K562 (cell line): Measurements from ENCODE around the gene PRKAG2. TPM values are rescaled to one million over a fixed set of nuclear protein-coding genes. Genes with fewer than 3 reads are reported as not detected.
A peak's percentile ranks its signal among the peaks of the same experiment; 100 is the strongest.

ENCODE experiments used
- ATAC-seq: fragments of 200-7000 bp; cut with Tn5 transposase; 3 replicates; pipeline ENCODE4 v1.9.1; 2020; ENCODE audit warnings: moderate library complexity
- BruUV-seq: library from RNA; stranded (reverse); fragments of 400-500 nt; replicated peaks from 2 replicates; lab custom pipeline; 2021; lab: Mats Ljungman, UMichigan
- CTCF ChIA-PET: fragments of 300-600 bp; formaldehyde crosslinking; extraction: SDS; loops from one replicate; lab custom pipeline; 2021; ENCODE audit warnings: low intra/inter-chr PET ratio; lab: Yijun Ruan, JAX
- POLR2A ChIA-PET: fragments of 300-600, 350-650 bp; sonication (Branson Sonifier 250); formaldehyde crosslinking; extraction: SDS; loops from one replicate; lab custom pipeline; 2021; ENCODE audit warnings: antibody characterized with exemption, inconsistent platforms; lab: Yijun Ruan, JAX
- DNase-seq, 4 experiments: peaks; one replicate each; pipeline versions ENCODE4 v3.0.0 to v3.0.0-alpha.2; 2011 to 2018; ENCODE audit warnings: low spot score in 3 of 4, mixed read lengths in 3 of 4; ENCODE audit errors: extremely low read depth in 1 of 4
- FAIRE-seq: peaks from 2 replicates; lab custom pipeline; 2011; peaks lifted over from hg19 to GRCh38; lab: Jason Lieb, UNC
- H2AFZ ChIP-seq: 2 replicates; pipeline ENCODE4 v1.6.0; 2011; ENCODE audit warnings: low read depth, low read length, control low read depth, inconsistent platforms
- H3K27ac ChIP-seq: fragments of 200-600 bp; 3 replicates; pipeline ENCODE4 v1.8.0; 2011; ENCODE audit warnings: low read depth, mild to moderate bottlenecking, control low read depth, inconsistent platforms, low read length, moderate library complexity, mixed read lengths; ENCODE audit errors: extremely low read depth
- H3K27me3 ChIP-seq, 2 experiments: fragments of 300-600 bp in 1 of 2; 2 replicates in 1 of 2; 3 replicates in 1 of 2; pipeline versions ENCODE4 v1.6.0 to v1.8.0; 2011; ENCODE audit warnings: inconsistent platforms in 2 of 2, low read length in 2 of 2, mild to moderate bottlenecking in 1 of 2, mixed read lengths in 1 of 2, moderate library complexity in 1 of 2; ENCODE audit not compliant: control insufficient read depth in 2 of 2, insufficient read depth in 2 of 2
- H3K36me3 ChIP-seq: fragments of 300-600 bp; 3 replicates; pipeline ENCODE4 v1.8.0; 2011; ENCODE audit warnings: mild to moderate bottlenecking, low read length, inconsistent platforms; ENCODE audit not compliant: control insufficient read depth, insufficient read depth
- H3K4me1 ChIP-seq, 2 experiments: fragments of 200-600 bp in 1 of 2; replicated peaks in 1 of 2; 2 replicates in 1 of 2; 3 replicates in 1 of 2; pipeline versions ENCODE4 v1.5.1 to v1.8.0; 2011; ENCODE audit warnings: inconsistent platforms in 2 of 2, low read length in 2 of 2, mild to moderate bottlenecking in 1 of 2, mixed read lengths in 1 of 2, moderate library complexity in 1 of 2; ENCODE audit not compliant: control insufficient read depth in 2 of 2, insufficient read depth in 2 of 2
- H3K4me2 ChIP-seq: 2 replicates; pipeline ENCODE4 v1.6.1; 2011; ENCODE audit warnings: low read length, control low read depth, inconsistent platforms, mixed read lengths; ENCODE audit not compliant: insufficient read depth
- H3K4me3 ChIP-seq: fragments of 200-600 bp; sonication (generic), shearing (Covaris generic); 2 replicates; pipeline ENCODE4 v1.5.1; 2016; ENCODE audit warnings: control low read depth, inconsistent platforms
- H3K79me2 ChIP-seq: fragments of 200-600 bp; 3 replicates; pipeline ENCODE4 v1.8.0; 2011; ENCODE audit warnings: low read length, inconsistent platforms; ENCODE audit not compliant: control insufficient read depth, insufficient read depth
- H3K9ac ChIP-seq, 2 experiments: 2 replicates each; pipeline versions ENCODE4 v1.6.0 to v1.6.1; 2011; ENCODE audit warnings: low read depth in 2 of 2, low read length in 2 of 2, control low read depth in 1 of 2, inconsistent platforms in 1 of 2, mild to moderate bottlenecking in 1 of 2, mixed read lengths in 1 of 2; ENCODE audit not compliant: insufficient read depth in 1 of 2
- H3K9me1 ChIP-seq: one replicate; pipeline ENCODE4 v1.6.0; 2011; ENCODE audit warnings: inconsistent platforms, mild to moderate bottlenecking, low read length, moderate library complexity; ENCODE audit not compliant: control insufficient read depth, insufficient read depth
- H3K9me3 ChIP-seq: replicated peaks from 2 replicates; pipeline ENCODE4 v1.5.1; 2011; ENCODE audit warnings: low read depth, low read length, inconsistent platforms; ENCODE audit not compliant: control insufficient read depth, insufficient read depth
- H4K20me1 ChIP-seq: replicated peaks from 2 replicates; pipeline ENCODE4 v1.6.1; 2011; ENCODE audit warnings: low read length, inconsistent platforms, mixed read lengths; ENCODE audit not compliant: control insufficient read depth, insufficient read depth
- HMBOX1 ChIP-seq: sonication (generic); IDR thresholded peaks from 2 replicates; pipeline ENCODE4 v1.6.1; 2016
- NFATC3 ChIP-seq: fragments of 450-650 bp; IDR thresholded peaks from 2 replicates; pipeline ENCODE4 v1.6.1; 2017; ENCODE audit warnings: mild to moderate bottlenecking
- POLR2A ChIP-seq: fragments of 450-650 bp; conservative IDR thresholded peaks from 2 replicates; pipeline ENCODE4 v1.6.1; 2016
- ZBED1 ChIP-seq: IDR thresholded peaks from 2 replicates; pipeline ENCODE4 v1.6.1; 2014
- WGBS: fragments of 100-300 bp; shearing (Covaris generic); methylation state at CpG from one replicate; pipeline ENCODE4 v1.1.6; 2016; ENCODE audit warnings: low coverage, mixed read lengths; ENCODE audit not compliant: insufficient coverage; ENCODE audit errors: missing lambda C conversion rate; 5-methylcytosine and 5-hydroxymethylcytosine counted together
- in situ Hi-C: fragments of 300-500 bp; cut with MboI; formaldehyde crosslinking; loops from 4 replicates; pipeline ENCODE4 v1.15.0; 2018; ENCODE audit warnings: inconsistent platforms, mixed read lengths
- intact Hi-C: fragments of 100-400 bp; cut with micrococcal nuclease; formaldehyde crosslinking; loops from 2 replicates; pipeline ENCODE4 v1.14.2; 2022
- polyA plus RNA-seq, 8 experiments: library from polyadenylated mRNA; depleted of rRNA in 4 of 8; stranded (reverse) in 5 of 8; unstranded in 3 of 8; fragments of >200 nt; fragmentation: Nextera tagmentation in 2 of 8; fragmentation: Illumina TruSeq in 1 of 8; extraction: Ambion mirVana in 2 of 8; extraction: Trizol in 1 of 8; gene quantifications; 2 replicates each; pipeline versions ENCODE4 v1.2.1 to v1.2.3, GENCODE V29; 2011 to 2014; ENCODE audit warnings: inconsistent platforms in 1 of 8, missing spikeins in 1 of 8
- total RNA-seq, 7 experiments: library from RNA; depleted of rRNA in 6 of 7; stranded (reverse); fragments of >200 nt in 6 of 7; fragmentation: Illumina TruSeq in 2 of 7; extraction: Trizol in 2 of 7; gene quantifications; 2 replicates each; pipeline versions ENCODE4 v1.2.1 to v1.2.3, GENCODE V29; 2011 to 2021; ENCODE audit warnings: low replicate concordance in 1 of 7
- TF ChIP-seq, protein P1 (sequence below): fragments of 450-650 bp; IDR thresholded peaks from 2 replicates; pipeline ENCODE4 v1.6.1; 2016; ENCODE audit warnings: mild to moderate bottlenecking, moderate library complexity
- TF ChIP-seq, protein P2 (sequence below): sonication (generic); formaldehyde crosslinking; IDR thresholded peaks from 2 replicates; pipeline ENCODE4 v1.8.1; 2023; ENCODE audit warnings: mild to moderate bottlenecking, missing genetic modification reagents

PRKAG2 gene
- total and polyA plus RNA-seq, 9 of the 15 experiments (the other 6 are each of a cell fraction or from before 2014, with no cell fraction given), result 0.99 to 5.6 (median 3.3) TPM

- peak; percentile 63 for TF ChIP-seq HMBOX1
- TF ChIP-seq NFATC3, result no peak
Measured at GRCh38 chr7:151511270-151511669, 365.6 kb downstream of the PRKAG2 start (continued).

DNA sequence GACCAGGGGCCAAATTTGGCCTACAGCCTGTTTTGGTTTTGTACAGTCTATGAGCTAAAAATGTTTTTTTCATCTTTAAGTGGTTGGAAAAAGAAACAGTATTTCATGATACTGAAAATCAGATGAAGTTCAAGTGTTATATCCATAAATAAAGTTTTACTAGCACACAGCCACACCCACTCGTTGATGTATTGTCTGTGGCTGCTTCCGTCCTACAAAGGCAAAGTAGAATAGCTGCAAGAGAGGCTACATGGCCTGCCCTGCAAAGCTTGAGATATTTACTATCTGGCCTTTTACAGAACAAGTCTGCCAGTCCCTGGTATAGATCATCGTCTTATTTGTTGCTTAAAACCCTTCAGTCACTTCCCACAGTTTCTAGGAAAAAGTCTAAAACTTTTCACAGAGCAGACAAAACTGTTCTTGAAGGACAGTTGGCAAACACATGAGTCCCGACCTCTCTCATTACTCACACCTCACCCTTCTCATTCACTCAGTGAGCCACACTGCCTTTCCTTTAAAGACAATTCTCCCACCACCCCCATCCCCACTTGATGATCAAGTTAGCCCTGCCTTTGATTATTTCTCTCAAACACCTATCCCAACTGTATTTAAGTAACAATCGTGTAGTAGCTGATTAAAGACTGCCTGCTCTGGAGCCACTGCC, 367.1 kb downstream of the PRKAG2 start:
- peaks cover 30% of the 10 kb centered on the region for H3K36me3 ChIP-seq
- intact Hi-C loops, result no loop called here
- no peak overlapping the region for H3K27ac ChIP-seq
- no peak overlapping the region for H3K4me3 ChIP-seq
- H3K9me1 ChIP-seq, result peaks cover 13% of the 10 kb centered on the region
- BruUV-seq, result no TSS peak
- in situ Hi-C loops, result no loop called here
- H3K9ac ChIP-seq, result no peak overlapping the region
- ChIA-PET POLR2A (interaction anchor here (0.6 to 6.2 kb wide), 6 partner anchors 8 to 307 kb away, joined by 3 to 71 read pairs (median 4); partner anchors contain the start of gene RHEB), CTCF (no interaction called here)
- peaks cover 72% of the 10 kb centered on the region for H4K20me1 ChIP-seq
- no peaks in the 10 kb centered on the region for H3K27me3 ChIP-seq
- peaks cover 5 to 39% of the 10 kb centered on the region in 2 experiments; a peak in 4 of 5 replicates for H3K4me1 ChIP-seq
- DNase-seq (no peak), ATAC-seq (peak; percentile 15; the same call in 1 of the 3 replicates), FAIRE-seq (no peak)
- no peak overlapping the region for H3K4me2 ChIP-seq
- WGBS, result 34% methylated on average over 5 of the region's 5 CpGs
- no peaks in the 10 kb centered on the region for H3K9me3 ChIP-seq
- peaks cover 100% of the 10 kb centered on the region for H3K79me2 ChIP-seq
- H2AFZ ChIP-seq, result no peak overlapping the region
- TF ChIP-seq POLR2A (0 out of 2 replicates have a peak, but pooled peaks have one; percentile 7), ZBED1 (no peak)
- TF ChIP-seq, protein P1, sequence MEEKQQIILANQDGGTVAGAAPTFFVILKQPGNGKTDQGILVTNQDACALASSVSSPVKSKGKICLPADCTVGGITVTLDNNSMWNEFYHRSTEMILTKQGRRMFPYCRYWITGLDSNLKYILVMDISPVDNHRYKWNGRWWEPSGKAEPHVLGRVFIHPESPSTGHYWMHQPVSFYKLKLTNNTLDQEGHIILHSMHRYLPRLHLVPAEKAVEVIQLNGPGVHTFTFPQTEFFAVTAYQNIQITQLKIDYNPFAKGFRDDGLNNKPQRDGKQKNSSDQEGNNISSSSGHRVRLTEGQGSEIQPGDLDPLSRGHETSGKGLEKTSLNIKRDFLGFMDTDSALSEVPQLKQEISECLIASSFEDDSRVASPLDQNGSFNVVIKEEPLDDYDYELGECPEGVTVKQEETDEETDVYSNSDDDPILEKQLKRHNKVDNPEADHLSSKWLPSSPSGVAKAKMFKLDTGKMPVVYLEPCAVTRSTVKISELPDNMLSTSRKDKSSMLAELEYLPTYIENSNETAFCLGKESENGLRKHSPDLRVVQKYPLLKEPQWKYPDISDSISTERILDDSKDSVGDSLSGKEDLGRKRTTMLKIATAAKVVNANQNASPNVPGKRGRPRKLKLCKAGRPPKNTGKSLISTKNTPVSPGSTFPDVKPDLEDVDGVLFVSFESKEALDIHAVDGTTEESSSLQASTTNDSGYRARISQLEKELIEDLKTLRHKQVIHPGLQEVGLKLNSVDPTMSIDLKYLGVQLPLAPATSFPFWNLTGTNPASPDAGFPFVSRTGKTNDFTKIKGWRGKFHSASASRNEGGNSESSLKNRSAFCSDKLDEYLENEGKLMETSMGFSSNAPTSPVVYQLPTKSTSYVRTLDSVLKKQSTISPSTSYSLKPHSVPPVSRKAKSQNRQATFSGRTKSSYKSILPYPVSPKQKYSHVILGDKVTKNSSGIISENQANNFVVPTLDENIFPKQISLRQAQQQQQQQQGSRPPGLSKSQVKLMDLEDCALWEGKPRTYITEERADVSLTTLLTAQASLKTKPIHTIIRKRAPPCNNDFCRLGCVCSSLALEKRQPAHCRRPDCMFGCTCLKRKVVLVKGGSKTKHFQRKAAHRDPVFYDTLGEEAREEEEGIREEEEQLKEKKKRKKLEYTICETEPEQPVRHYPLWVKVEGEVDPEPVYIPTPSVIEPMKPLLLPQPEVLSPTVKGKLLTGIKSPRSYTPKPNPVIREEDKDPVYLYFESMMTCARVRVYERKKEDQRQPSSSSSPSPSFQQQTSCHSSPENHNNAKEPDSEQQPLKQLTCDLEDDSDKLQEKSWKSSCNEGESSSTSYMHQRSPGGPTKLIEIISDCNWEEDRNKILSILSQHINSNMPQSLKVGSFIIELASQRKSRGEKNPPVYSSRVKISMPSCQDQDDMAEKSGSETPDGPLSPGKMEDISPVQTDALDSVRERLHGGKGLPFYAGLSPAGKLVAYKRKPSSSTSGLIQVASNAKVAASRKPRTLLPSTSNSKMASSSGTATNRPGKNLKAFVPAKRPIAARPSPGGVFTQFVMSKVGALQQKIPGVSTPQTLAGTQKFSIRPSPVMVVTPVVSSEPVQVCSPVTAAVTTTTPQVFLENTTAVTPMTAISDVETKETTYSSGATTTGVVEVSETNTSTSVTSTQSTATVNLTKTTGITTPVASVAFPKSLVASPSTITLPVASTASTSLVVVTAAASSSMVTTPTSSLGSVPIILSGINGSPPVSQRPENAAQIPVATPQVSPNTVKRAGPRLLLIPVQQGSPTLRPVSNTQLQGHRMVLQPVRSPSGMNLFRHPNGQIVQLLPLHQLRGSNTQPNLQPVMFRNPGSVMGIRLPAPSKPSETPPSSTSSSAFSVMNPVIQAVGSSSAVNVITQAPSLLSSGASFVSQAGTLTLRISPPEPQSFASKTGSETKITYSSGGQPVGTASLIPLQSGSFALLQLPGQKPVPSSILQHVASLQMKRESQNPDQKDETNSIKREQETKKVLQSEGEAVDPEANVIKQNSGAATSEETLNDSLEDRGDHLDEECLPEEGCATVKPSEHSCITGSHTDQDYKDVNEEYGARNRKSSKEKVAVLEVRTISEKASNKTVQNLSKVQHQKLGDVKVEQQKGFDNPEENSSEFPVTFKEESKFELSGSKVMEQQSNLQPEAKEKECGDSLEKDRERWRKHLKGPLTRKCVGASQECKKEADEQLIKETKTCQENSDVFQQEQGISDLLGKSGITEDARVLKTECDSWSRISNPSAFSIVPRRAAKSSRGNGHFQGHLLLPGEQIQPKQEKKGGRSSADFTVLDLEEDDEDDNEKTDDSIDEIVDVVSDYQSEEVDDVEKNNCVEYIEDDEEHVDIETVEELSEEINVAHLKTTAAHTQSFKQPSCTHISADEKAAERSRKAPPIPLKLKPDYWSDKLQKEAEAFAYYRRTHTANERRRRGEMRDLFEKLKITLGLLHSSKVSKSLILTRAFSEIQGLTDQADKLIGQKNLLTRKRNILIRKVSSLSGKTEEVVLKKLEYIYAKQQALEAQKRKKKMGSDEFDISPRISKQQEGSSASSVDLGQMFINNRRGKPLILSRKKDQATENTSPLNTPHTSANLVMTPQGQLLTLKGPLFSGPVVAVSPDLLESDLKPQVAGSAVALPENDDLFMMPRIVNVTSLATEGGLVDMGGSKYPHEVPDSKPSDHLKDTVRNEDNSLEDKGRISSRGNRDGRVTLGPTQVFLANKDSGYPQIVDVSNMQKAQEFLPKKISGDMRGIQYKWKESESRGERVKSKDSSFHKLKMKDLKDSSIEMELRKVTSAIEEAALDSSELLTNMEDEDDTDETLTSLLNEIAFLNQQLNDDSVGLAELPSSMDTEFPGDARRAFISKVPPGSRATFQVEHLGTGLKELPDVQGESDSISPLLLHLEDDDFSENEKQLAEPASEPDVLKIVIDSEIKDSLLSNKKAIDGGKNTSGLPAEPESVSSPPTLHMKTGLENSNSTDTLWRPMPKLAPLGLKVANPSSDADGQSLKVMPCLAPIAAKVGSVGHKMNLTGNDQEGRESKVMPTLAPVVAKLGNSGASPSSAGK, result 0 out of 2 replicates have a peak, but pooled peaks have one; percentile 12
- TF ChIP-seq, protein P2, sequence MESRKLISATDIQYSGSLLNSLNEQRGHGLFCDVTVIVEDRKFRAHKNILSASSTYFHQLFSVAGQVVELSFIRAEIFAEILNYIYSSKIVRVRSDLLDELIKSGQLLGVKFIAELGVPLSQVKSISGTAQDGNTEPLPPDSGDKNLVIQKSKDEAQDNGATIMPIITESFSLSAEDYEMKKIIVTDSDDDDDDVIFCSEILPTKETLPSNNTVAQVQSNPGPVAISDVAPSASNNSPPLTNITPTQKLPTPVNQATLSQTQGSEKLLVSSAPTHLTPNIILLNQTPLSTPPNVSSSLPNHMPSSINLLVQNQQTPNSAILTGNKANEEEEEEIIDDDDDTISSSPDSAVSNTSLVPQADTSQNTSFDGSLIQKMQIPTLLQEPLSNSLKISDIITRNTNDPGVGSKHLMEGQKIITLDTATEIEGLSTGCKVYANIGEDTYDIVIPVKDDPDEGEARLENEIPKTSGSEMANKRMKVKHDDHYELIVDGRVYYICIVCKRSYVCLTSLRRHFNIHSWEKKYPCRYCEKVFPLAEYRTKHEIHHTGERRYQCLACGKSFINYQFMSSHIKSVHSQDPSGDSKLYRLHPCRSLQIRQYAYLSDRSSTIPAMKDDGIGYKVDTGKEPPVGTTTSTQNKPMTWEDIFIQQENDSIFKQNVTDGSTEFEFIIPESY, result no peak
